Hepatocyte (in vitro differentiated cells): ENCODE measurements around the gene HIP1.

Experiments
- CTCF ChIP-seq: fragments of 200-600 bp; sonication (generic); IDR thresholded peaks from 2 replicates; pipeline ENCODE4 v1.5.1; 2016; ENCODE audit warnings: antibody characterized with exemption, mild to moderate bottlenecking; ENCODE audit not compliant: poor library complexity
- EZH2phosphoT487 ChIP-seq: fragments of 200-600 bp; sonication (generic); IDR thresholded peaks from one replicate; pipeline ENCODE4 v1.6.1; 2018; ENCODE audit warnings: antibody characterized with exemption, mild to moderate bottlenecking, low read depth, moderate library complexity; ENCODE audit not compliant: unreplicated experiment, severe bottlenecking

- TF ChIP-seq CTCF (no peak), EZH2phosphoT487 (no peak)
Measured at GRCh38 chr7:75583255-75583654, 155.5 kb downstream of the HIP1 start.
